Brain pericyte (primary cell): ENCODE measurements around the gene USP19.

Source experiments
- DNase-seq: peaks from one replicate; pipeline ENCODE4 v3.0.0-alpha.2; 2012; ENCODE audit warnings: low read depth, low spot score

The USP19 gene

DNA sequence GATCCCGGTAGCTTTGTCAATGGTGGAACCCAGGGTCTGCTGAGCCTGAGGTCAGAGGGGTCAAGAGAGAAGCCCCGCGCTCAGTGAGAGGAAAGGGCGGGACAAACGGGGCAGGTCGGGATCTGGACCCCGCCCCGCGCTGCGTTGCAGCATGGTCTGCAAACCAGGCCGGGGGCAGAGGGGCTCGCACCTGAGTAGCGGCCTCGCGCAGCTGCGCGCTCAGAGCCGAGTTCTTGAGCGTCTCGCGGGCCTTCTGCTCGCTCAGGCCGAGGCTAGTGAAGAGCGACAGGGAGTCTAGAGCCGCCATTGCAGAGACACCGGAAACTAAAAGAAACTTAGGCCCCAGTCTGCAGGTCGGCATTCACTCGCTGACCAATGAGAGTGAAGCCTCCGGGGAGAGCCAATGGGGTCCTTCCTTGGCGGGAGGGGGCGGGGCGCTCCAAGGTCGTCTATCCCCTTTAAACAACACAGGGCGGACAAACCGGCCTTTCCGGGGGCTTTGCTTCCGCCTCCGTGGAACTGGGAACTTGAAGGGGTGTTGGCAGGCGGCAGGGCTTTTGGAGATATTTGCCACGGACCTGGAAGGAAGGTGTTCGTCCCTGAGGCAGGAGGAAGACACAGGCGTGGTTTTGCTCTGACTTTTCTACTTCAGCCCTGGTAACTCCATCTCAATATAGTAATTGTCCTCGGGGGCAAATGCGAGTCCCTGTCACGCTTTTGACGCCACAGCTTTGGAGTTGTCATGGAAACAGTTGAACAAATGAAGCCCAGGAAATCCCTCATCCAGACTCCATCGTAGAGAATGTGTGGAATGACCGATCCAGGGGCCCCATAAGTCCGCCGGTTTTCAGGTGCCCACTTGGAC is 16.0 kb downstream of the USP19 start, which contains the start of gene QARS1:
Gene QARS1 (minus strand): TSS at position 331 of the 865 bp plus-strand sequence. CDS start 24 bp downstream, at position 307.
- peak; percentile 70 for DNase-seq

DNA sequence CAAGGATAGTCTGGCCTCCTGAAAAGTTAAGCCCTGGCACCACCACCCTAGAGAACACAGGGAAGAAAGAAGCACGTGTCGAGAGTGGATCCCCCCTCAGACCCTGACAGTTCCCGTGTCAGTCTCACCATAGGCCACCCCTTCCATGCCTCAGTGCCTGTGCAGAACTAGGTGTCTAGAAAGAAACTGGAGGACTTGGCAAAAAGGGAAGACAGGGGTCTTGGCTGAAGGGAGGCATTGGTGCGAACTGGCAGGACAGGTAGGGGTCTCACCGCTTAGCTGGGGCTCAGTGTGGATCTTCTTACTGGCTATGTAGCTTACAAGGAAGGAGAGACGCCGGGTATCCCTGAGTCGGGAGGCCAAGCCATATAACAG is 16.6 kb downstream of the USP19 start:
- no peak for DNase-seq

GRCh38 chr3:49100046-49100615 is 20.5 kb downstream of the USP19 start:
- no peak for DNase-seq

- DNase-seq, result no peak
Observed at GRCh38 chr3:49098910-49099630, 21.6 kb downstream of the USP19 start.

DNA sequence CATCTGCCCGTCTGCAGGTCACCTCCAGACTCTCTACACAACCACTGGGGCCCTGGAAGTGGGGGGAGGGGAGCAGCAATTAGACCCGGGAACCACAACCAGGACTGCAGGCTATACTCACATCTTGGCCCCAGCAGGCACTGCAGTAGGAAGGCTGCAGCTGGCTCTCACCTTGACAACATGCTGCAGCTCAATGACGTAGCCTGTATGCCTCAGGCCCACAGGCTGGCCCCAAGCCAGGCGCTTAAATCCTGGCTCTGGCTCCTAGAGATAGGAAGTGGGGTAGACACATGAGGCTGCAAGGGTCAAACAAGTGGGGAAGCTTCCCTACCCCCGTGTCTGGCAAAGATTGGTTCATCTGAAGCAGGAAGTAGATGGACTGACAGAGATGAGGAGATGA is 22.2 kb downstream of the USP19 start:
- no peak for DNase-seq

GRCh38 chr3:49093853-49094767 is 26.5 kb downstream of the USP19 start, which contains the start of gene QRICH1:
TSS of gene QRICH1 (minus strand) at chr3:49094071. CDS start at chr3:49077017, 17,054 bp downstream.
- DNase-seq, result peak; percentile 95

DNA sequence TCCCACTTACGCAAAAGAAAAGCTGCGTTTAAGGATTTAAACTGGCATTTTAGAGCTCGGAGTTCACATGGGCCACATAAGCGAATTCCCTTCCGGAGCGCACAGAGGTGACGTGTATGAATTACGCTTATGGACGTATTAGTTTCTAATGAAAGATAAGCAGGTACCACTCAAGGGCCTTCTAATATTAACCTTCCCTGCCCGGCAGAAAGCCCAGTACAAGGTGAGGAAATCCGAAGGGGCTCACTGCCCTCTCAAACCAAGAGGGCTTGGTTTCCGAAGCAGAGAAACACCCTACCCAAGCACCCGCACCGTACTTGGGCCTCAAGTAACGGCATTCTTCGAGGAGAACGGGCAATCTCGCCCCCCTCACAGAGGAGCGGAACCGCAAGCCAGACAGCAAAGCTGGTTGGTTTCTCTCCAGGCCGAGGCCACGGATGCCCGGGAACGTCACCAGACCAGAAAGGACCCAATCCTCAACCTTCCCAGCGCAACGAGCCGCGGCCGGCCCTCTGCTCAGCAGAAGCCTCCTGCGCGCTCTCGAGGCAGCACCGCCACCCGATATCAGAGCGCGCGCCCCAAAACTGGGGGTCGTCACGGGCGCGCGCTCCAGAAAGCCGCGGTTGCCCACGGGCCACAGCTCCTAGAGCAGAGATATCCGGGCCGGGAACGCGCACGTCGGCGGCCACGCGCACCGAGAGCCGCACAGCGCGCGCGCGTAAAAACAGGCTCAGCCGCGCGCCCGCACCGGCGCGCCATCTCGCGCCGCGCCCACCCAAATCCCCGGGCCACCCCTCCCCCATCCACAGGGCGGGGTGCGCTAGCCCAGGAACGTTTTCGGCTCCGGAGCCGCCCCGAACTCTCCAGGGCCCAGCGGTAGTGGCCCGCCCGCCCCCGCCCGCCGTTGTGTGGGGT is 27.4 kb downstream of the USP19 start:
- peak; percentile 43 for DNase-seq

DNA sequence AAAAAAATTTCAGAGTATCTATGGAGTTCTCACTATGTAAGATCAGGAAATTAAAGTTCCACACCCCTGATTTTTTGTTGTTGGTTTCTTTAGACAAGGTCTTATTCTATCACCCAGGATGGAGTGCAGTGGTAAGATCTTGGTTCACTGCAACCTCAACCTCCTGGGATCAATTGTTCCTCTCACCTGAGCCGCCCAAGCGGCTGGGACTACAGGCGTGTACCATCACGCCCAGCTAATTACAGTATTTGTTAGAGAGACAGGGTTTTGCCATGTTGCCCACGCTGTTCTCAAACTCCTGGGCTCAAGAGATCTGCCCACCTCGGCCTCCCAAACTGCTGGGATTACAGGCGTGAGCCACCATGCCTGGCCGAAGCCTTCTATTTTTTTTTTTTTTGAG is 39.2 kb downstream of the USP19 start:
- DNase-seq, result no peak

DNA sequence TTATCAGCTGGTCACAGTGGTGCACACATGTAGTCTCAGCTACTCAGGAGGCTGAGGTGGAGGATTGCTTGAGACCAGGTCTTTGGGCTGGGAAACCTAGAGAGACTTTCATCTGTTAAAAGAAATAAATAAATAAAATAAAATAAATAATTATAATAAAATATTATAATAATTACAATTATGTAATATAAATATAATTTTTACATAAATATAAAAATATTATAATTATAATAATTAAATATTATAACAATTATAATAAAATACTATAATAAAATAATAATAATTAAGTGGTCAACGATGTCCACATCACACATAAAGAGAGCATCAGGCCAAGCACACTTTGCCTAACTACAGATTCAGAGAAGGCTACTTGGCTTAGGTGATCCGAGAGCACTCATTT is 41.4 kb downstream of the USP19 start:
- DNase-seq, result no peak

DNA sequence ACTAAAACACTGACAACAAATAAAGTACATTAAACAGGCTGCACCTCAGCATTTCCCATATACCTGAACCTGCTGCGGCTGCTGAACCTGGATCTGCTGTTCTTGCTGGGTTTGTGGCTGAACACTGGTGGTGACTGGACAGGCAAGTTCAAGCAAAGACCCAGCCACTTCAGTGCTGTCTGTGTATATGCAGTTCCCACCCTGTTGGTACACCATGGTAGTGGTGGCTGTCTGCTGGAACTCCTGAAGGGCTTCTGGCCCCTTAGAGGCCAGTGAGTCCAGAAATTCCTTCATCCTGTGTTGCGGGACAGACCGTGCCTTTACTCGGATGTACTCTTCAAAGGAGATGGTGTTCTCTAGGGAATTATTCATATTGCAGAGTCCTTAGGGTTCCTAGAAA is 44.0 kb downstream of the USP19 start:
- DNase-seq, result no peak

GRCh38 chr3:49076116-49076515 is 44.5 kb downstream of the USP19 start:
- no peak for DNase-seq
